A673 (cell line): Measurements from ENCODE around the gene TAGAP. TPM values are rescaled to one million over a fixed set of nuclear protein-coding genes. Genes with fewer than 3 reads are reported as not detected.

Experiments used
- BruUV-seq: library from RNA; stranded (reverse); fragments of 400-500 nt; replicated peaks from 2 replicates; lab custom pipeline; 2021; lab: Mats Ljungman, UMichigan
- CTCF ChIA-PET: fragments of 300-600 bp; sonication (Branson Sonifier 250); formaldehyde crosslinking; loops from one replicate; lab custom pipeline; 2022; ENCODE audit warnings: antibody characterized with exemption; lab: Charles Lee
- POLR2A ChIA-PET: fragments of 300-600 bp; sonication (Branson Sonifier 250); formaldehyde crosslinking; loops from one replicate; lab custom pipeline; 2022; ENCODE audit warnings: antibody characterized with exemption; ENCODE audit not compliant: low non-redundant PET; lab: Charles Lee
- DNase-seq: peaks from one replicate; pipeline ENCODE4 v3.0.0-alpha.2; 2015; ENCODE audit warnings: low spot score
- H3K27ac ChIP-seq: fragments of 200-600 bp; sonication (generic); 2 replicates; pipeline ENCODE4 v1.5.1; 2016; ENCODE audit warnings: mixed run types, low read depth, mild to moderate bottlenecking, mixed read lengths, antibody characterized with exemption, low read length; ENCODE audit not compliant: poor library complexity, severe bottlenecking
- H3K27me3 ChIP-seq: fragments of 200-600 bp; sonication (generic); replicated peaks from 2 replicates; pipeline ENCODE4 v1.6.1; 2017; ENCODE audit warnings: mixed run types, low read depth, mild to moderate bottlenecking, mixed read lengths, antibody characterized with exemption, low read length; ENCODE audit not compliant: insufficient read depth, poor library complexity
- H3K36me3 ChIP-seq: fragments of 200-600 bp; sonication (generic); 2 replicates; pipeline ENCODE4 v1.6.1; 2016; ENCODE audit warnings: mixed run types, mild to moderate bottlenecking, mixed read lengths, antibody characterized with exemption, low read length; ENCODE audit not compliant: insufficient read depth, poor library complexity, severe bottlenecking
- H3K4me1 ChIP-seq: fragments of 200-600 bp; sonication (generic); 2 replicates; pipeline ENCODE4 v1.6.1; 2017; ENCODE audit warnings: mixed run types, mild to moderate bottlenecking, mixed read lengths, antibody characterized with exemption, low read length; ENCODE audit not compliant: insufficient read depth, poor library complexity, severe bottlenecking
- H3K4me3 ChIP-seq: fragments of 200-600 bp; sonication (generic); 2 replicates; pipeline ENCODE4 v1.5.1; 2016; ENCODE audit warnings: low read depth, mixed run types, mild to moderate bottlenecking, mixed read lengths, low read length; ENCODE audit not compliant: poor library complexity, severe bottlenecking
- H3K9me3 ChIP-seq: fragments of 200-600 bp; sonication (generic); 2 replicates; pipeline ENCODE4 v1.6.1; 2016; ENCODE audit warnings: mixed run types, low read depth, mild to moderate bottlenecking, mixed read lengths, antibody characterized with exemption, low read length; ENCODE audit not compliant: poor library complexity, severe bottlenecking
- EZH2 ChIP-seq: fragments of 200-600 bp; sonication (generic); IDR thresholded peaks from 2 replicates; pipeline ENCODE4 v1.6.1; 2017; ENCODE audit warnings: borderline replicate concordance, low read depth, mild to moderate bottlenecking, mixed read lengths, antibody characterized with exemption, low read length; ENCODE audit not compliant: poor library complexity, severe bottlenecking
- intact Hi-C: fragments of 100-400 bp; cut with micrococcal nuclease; formaldehyde crosslinking; loops from one replicate; pipeline ENCODE4 v1.10.0; 2022; ENCODE audit not compliant: unreplicated experiment
- total RNA-seq: library from RNA; stranded (reverse); gene quantifications from 2 replicates; pipeline ENCODE4 v1.2.3, GENCODE V29; 2021
- TF ChIP-seq, protein P1 (sequence below): fragments of 300-800, 200-600 bp; sonication (generic); conservative IDR thresholded peaks from 2 replicates; pipeline ENCODE4 v1.5.1; 2017; ENCODE audit warnings: low read depth, mild to moderate bottlenecking, antibody characterized with exemption, low read length, moderate library complexity, mixed read lengths

The TAGAP gene
- total RNA-seq, 1 experiment from 2014 or later, result not detected

DNA sequence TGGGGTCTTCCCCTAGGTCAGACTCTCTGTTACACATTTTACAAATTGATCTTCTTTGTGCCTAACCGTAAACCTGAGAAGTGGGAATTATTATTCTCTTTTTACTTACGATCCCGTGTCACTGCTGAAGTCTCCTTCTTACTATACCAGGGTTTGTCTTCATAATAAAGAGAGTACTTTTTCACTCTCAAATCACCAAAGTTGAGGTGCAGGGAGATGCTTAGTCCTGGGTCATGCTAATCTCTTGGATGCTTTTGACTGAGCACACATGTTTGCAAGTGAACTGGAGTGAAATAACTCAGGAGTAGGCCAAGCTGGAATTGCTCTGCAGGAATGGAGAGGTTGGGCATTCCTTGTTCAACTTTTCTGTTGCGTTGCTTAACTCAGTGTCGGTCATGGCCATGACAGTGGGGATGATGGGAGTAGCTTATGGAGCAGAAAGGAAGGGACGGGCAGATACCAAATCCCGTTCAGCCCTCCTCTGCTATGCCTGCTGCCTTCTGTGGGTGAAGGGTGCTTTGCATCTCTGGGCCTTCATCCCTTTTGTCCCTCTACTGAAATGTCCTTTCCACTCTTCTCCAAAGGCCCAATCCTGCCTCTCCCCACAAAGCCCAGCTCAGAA lies 15.2 kb upstream of the TAGAP start:
- ChIA-PET POLR2A (no interaction called here), CTCF (no interaction called here)
- TF ChIP-seq, protein P1, sequence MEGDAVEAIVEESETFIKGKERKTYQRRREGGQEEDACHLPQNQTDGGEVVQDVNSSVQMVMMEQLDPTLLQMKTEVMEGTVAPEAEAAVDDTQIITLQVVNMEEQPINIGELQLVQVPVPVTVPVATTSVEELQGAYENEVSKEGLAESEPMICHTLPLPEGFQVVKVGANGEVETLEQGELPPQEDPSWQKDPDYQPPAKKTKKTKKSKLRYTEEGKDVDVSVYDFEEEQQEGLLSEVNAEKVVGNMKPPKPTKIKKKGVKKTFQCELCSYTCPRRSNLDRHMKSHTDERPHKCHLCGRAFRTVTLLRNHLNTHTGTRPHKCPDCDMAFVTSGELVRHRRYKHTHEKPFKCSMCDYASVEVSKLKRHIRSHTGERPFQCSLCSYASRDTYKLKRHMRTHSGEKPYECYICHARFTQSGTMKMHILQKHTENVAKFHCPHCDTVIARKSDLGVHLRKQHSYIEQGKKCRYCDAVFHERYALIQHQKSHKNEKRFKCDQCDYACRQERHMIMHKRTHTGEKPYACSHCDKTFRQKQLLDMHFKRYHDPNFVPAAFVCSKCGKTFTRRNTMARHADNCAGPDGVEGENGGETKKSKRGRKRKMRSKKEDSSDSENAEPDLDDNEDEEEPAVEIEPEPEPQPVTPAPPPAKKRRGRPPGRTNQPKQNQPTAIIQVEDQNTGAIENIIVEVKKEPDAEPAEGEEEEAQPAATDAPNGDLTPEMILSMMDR, result no peak
- TF ChIP-seq EZH2, result no peak
- H3K36me3 ChIP-seq, result no peaks in the 10 kb centered on the region
- no peaks in the 10 kb centered on the region for H3K9me3 ChIP-seq
- no peaks in the 10 kb centered on the region for H3K4me1 ChIP-seq
- H3K27ac ChIP-seq, result no peak overlapping the region
- peaks cover 9% of the 10 kb centered on the region for H3K27me3 ChIP-seq
- no TSS peak for BruUV-seq
- DNase-seq, result no peak
- H3K4me3 ChIP-seq, result no peak overlapping the region
- intact Hi-C loops, result no loop called here

DNA sequence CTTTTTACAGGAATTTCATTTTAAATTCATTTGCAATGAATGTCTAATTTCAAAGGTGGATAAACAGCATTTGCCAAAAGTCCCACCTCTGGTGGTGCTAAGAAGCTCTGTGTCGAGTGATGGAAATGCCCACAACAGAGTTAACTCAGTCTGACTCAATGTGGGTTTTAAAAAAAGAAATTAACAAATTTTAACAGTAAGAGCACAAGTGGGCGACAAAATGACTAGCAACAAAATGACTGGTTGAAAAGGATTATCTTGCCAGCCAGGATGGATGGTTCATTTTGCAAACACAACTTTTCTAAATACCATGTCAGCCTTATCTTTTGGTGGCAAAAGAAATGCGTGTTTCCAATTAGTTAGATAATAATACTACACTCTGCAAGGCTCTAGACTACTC lies 14.3 kb upstream of the TAGAP start:
- Histone ChIP-seq H3K27ac (no peak overlapping the region), H3K4me1 (no peaks in the 10 kb centered on the region), H3K27me3 (peaks cover 2% of the 10 kb centered on the region), H3K4me3 (no peak overlapping the region), H3K9me3 (no peaks in the 10 kb centered on the region), H3K36me3 (no peaks in the 10 kb centered on the region)
- BruUV-seq, result no TSS peak
- TF ChIP-seq EZH2, result no peak
- TF ChIP-seq, protein P1, result no peak
- ChIA-PET POLR2A (no interaction called here), CTCF (no interaction called here)
- intact Hi-C loops, result no loop called here
- DNase-seq, result no peak

DNA sequence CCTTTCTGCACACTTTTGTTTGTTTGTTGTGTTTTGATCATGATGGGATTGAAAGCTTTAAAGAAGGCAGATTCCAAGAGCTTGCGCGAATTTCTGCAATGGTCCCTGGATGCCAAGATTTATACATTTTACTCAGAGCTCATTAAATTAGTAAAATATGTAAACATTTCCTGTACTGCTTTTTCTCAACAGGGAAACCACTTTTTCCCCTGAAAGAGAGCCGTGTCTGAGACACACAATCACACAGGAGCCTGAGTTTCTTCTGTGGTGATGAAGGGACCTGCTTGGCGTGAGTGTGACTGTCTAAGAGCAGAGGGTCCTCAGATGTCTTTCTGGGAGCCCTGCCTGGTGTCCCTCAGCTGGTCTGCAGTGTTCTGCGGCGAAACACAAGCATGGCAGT lies 12.1 kb upstream of the TAGAP start:
- Histone ChIP-seq H3K9me3 (no peaks in the 10 kb centered on the region), H3K27me3 (no peaks in the 10 kb centered on the region), H3K4me1 (no peaks in the 10 kb centered on the region), H3K36me3 (no peaks in the 10 kb centered on the region), H3K27ac (no peak overlapping the region), H3K4me3 (no peak overlapping the region)
- intact Hi-C loops, result no loop called here
- ChIA-PET CTCF (no interaction called here), POLR2A (no interaction called here)
- BruUV-seq, result no TSS peak
- TF ChIP-seq, protein P1, result no peak
- no peak for TF ChIP-seq EZH2
- no peak for DNase-seq
